Prostate gland (tissue), 2 donors: Measurements from ENCODE around the gene GGN. TPM values are rescaled to one million over a fixed set of nuclear protein-coding genes. Genes with fewer than 3 reads are reported as not detected.
"Not testable (repeated sequence)": the region's sequence is repeated elsewhere in the genome, so short reads cannot be mapped to it uniquely, and the experiment has no call there.

Source experiments
- DNase-seq: peaks from one replicate; pipeline ENCODE4 v3.0.0-alpha.2; 2019; ENCODE audit warnings: low spot score
- H3K27ac ChIP-seq, 2 donors: fragments of 200-600 bp; sonication (generic); 2 replicates each; pipeline ENCODE4 v1.5.1; 2017 to 2019
- H3K27me3 ChIP-seq: fragments of 200-600 bp; sonication (generic); replicated peaks from 2 replicates; pipeline ENCODE4 v1.5.1; 2019; ENCODE audit not compliant: insufficient read depth
- H3K36me3 ChIP-seq, 2 donors: fragments of 200-600 bp; sonication (generic); 1 replicate in 1 of 2; 2 replicates in 1 of 2; pipeline versions ENCODE4 v1.5.1 to v1.8.1; 2017 to 2019
- H3K4me1 ChIP-seq: fragments of 200-600 bp; sonication (generic); replicated peaks from 2 replicates; pipeline ENCODE4 v1.5.1; 2019
- H3K4me3 ChIP-seq, 2 donors: fragments of 200-600 bp; sonication (generic); 2 replicates each; pipeline ENCODE4 v1.5.1; 2017 to 2019
- H3K9me3 ChIP-seq: fragments of 200-600 bp; sonication (generic); 2 replicates; pipeline ENCODE4 v1.5.1; 2017
- CTCF ChIP-seq, 4 experiments: fragments of 200-600 bp in 2 of 4; fragments of 450-650 bp in 2 of 4; sonication (generic) in 2 of 4; IDR thresholded peaks; 1 replicate in 3 of 4; 2 replicates in 1 of 4; pipeline ENCODE4 v1.5.1; 2016 to 2019; ENCODE audit warnings: antibody characterized with exemption in 4 of 4, mild to moderate bottlenecking in 2 of 4, moderate library complexity in 2 of 4
- POLR2A ChIP-seq: fragments of 450-650 bp; IDR thresholded peaks from one replicate; pipeline ENCODE4 v1.6.1; 2016; ENCODE audit warnings: antibody characterized with exemption, mild to moderate bottlenecking
- POLR2AphosphoS5 ChIP-seq: sonication (generic); formaldehyde crosslinking; IDR thresholded peaks from one replicate; pipeline ENCODE4 v1.6.1; 2017; ENCODE audit warnings: antibody characterized with exemption
- WGBS: methylation state at CpG from one replicate; pipeline ENCODE4 v1.1.5; 2018; 5-methylcytosine and 5-hydroxymethylcytosine counted together
- intact Hi-C: fragments of 100-400 bp; cut with DNase I; formaldehyde crosslinking; loops from one replicate; pipeline ENCODE4 v1.14.2; 2022
- total RNA-seq, 2 donors: library from RNA; depleted of rRNA; stranded (reverse); fragments of >200 nt; gene quantifications; one replicate each; pipeline ENCODE4 v1.1.0, GENCODE V29; 2016

Gene GGN
- total RNA-seq, 2 donors from 2014 or later: 0.27 to 7.4 TPM

GRCh38 chr19:38417544-38418506, 30.0 kb upstream of the GGN start:
- H3K9me3 ChIP-seq: no peaks in the 10 kb centered on the region
- no peak for DNase-seq
- peak overlapping the region in 1 of 2 donors; percentile 14 for H3K4me3 ChIP-seq
- no peak for TF ChIP-seq POLR2AphosphoS5
- no peak for TF ChIP-seq POLR2A
- no peak for TF ChIP-seq CTCF (IDR thresholded peaks at IDR 0.05)
- no peaks in the 10 kb centered on the region for H3K4me1 ChIP-seq
- no peaks in the 10 kb centered on the region for H3K27me3 ChIP-seq
- H3K36me3 ChIP-seq: no peaks in the 10 kb centered on the region
- H3K27ac ChIP-seq: no peak overlapping the region
- intact Hi-C loops: no loop called here
- 7% methylated on average over 49 of the region's 49 CpGs for WGBS

- Histone ChIP-seq H3K4me1 (no peaks in the 10 kb centered on the region), H3K27me3 (no peaks in the 10 kb centered on the region), H3K9me3 (no peaks in the 10 kb centered on the region), H3K27ac (no peak overlapping the region), H3K4me3 (no peak overlapping the region), H3K36me3 (no peaks in the 10 kb centered on the region)
- no peak for TF ChIP-seq CTCF (IDR thresholded peaks at IDR 0.05)
- TF ChIP-seq POLR2A: no peak
- WGBS: 66% methylated on average over 8 of the region's 8 CpGs
- intact Hi-C loops: no loop called here
- no peak for DNase-seq
Measured at GRCh38 chr19:38417146-38417543, 29.3 kb upstream of the GGN start.

- Histone ChIP-seq H3K27me3 (no peaks in the 10 kb centered on the region), H3K27ac (no peak overlapping the region), H3K4me3 (no peak overlapping the region), H3K36me3 (no peaks in the 10 kb centered on the region), H3K9me3 (no peaks in the 10 kb centered on the region), H3K4me1 (no peaks in the 10 kb centered on the region)
- DNase-seq: no peak
- TF ChIP-seq POLR2A: no peak
- no peak for TF ChIP-seq CTCF (IDR thresholded peaks at IDR 0.05)
- no peak for TF ChIP-seq POLR2AphosphoS5
- intact Hi-C loops: no loop called here
- WGBS: 92% methylated on average over 6 of the region's 6 CpGs
Measured at GRCh38 chr19:38413416-38413815, 25.6 kb upstream of the GGN start.

GRCh38 chr19:38412961-38413360, 25.1 kb upstream of the GGN start:
- no peak overlapping the region for H3K4me3 ChIP-seq
- no peak overlapping the region for H3K27ac ChIP-seq
- no peaks in the 10 kb centered on the region for H3K4me1 ChIP-seq
- no peaks in the 10 kb centered on the region for H3K36me3 ChIP-seq
- DNase-seq: no peak
- 76% methylated on average over 11 of the region's 11 CpGs for WGBS
- H3K9me3 ChIP-seq: no peaks in the 10 kb centered on the region
- H3K27me3 ChIP-seq: no peaks in the 10 kb centered on the region
- TF ChIP-seq CTCF (IDR thresholded peaks at IDR 0.05) (no peak), POLR2AphosphoS5 (no peak), POLR2A (no peak)
- intact Hi-C loops: no loop called here

- DNase-seq: no peak
- H3K9me3 ChIP-seq: no peaks in the 10 kb centered on the region
- no peaks in the 10 kb centered on the region for H3K36me3 ChIP-seq
- H3K27me3 ChIP-seq: no peaks in the 10 kb centered on the region
- no peak overlapping the region for H3K4me3 ChIP-seq
- TF ChIP-seq POLR2AphosphoS5 (no peak), CTCF (IDR thresholded peaks at IDR 0.05) (no peak), POLR2A (no peak)
- intact Hi-C loops: no loop called here
- no peaks in the 10 kb centered on the region for H3K4me1 ChIP-seq
- no peak overlapping the region for H3K27ac ChIP-seq
- 92% methylated on average over 8 of the region's 8 CpGs for WGBS
Measured at GRCh38 chr19:38412491-38412890, 24.7 kb upstream of the GGN start.

GRCh38 chr19:38411898-38412297, 24.1 kb upstream of the GGN start:
- H3K36me3 ChIP-seq, H3K27ac ChIP-seq, H3K9me3 ChIP-seq, H3K27me3 ChIP-seq, H3K4me3 ChIP-seq, DNase-seq, intact Hi-C loops, H3K4me1 ChIP-seq: not testable (repeated sequence)
- WGBS: 90% methylated on average over 5 of the region's 5 CpGs
